GM06990 (cell line): ENCODE measurements around the gene HDAC4.

Source experiments
- DNase-seq: peaks from one replicate; pipeline ENCODE4 v3.0.0-alpha.2; 2011; ENCODE audit not compliant: insufficient read length; ENCODE audit errors: extremely low read depth
- H3K27me3 ChIP-seq: replicated peaks from 2 replicates; pipeline ENCODE4 v1.6.0; 2011; ENCODE audit warnings: low read length; ENCODE audit not compliant: control insufficient read depth, insufficient read depth
- H3K36me3 ChIP-seq: 2 replicates; pipeline ENCODE4 v1.5.1; 2011; ENCODE audit warnings: low read length; ENCODE audit not compliant: control insufficient read depth, insufficient read depth
- H3K4me3 ChIP-seq: replicated peaks from 2 replicates; pipeline ENCODE4 v1.5.1; 2011; ENCODE audit warnings: low read depth, mild to moderate bottlenecking, control low read depth, low read length
- CTCF ChIP-seq: IDR thresholded peaks from 2 replicates; pipeline ENCODE4 v1.5.1; 2011; ENCODE audit warnings: low read length, control low read depth, mild to moderate bottlenecking, inconsistent platforms; ENCODE audit not compliant: insufficient read depth, poor library complexity, severe bottlenecking

Gene HDAC4

GRCh38 chr2:239383036-239383758 is 17.6 kb downstream of the HDAC4 start:
- no peak for DNase-seq
- no peak for TF ChIP-seq CTCF
- no peaks in the 10 kb centered on the region for H3K27me3 ChIP-seq
- H3K36me3 ChIP-seq, result no peaks in the 10 kb centered on the region
- H3K4me3 ChIP-seq, result no peak overlapping the region

- H3K36me3 ChIP-seq, result no peaks in the 10 kb centered on the region
- TF ChIP-seq CTCF, result no peak
- H3K4me3 ChIP-seq, result no peak overlapping the region
- no peaks in the 10 kb centered on the region for H3K27me3 ChIP-seq
- DNase-seq, result no peak
Observed at GRCh38 chr2:239382384-239382880, 18.4 kb downstream of the HDAC4 start.

GRCh38 chr2:239381709-239382134 is 19.1 kb downstream of the HDAC4 start:
- Histone ChIP-seq H3K36me3 (no peaks in the 10 kb centered on the region), H3K27me3 (no peaks in the 10 kb centered on the region), H3K4me3 (no peak overlapping the region)
- no peak for TF ChIP-seq CTCF
- peak; percentile 60 for DNase-seq

- Histone ChIP-seq H3K27me3 (no peaks in the 10 kb centered on the region), H3K4me3 (peak overlapping the region; percentile 34; the same call in 1 of the 2 replicates), H3K36me3 (no peaks in the 10 kb centered on the region)
- no peak for TF ChIP-seq CTCF
- DNase-seq, result peak; percentile 50
Observed at GRCh38 chr2:239380831-239381708, 19.8 kb downstream of the HDAC4 start.

- Histone ChIP-seq H3K36me3 (no peaks in the 10 kb centered on the region), H3K27me3 (no peaks in the 10 kb centered on the region), H3K4me3 (no peak overlapping the region)
- no peak for TF ChIP-seq CTCF
- no peak for DNase-seq
Observed at GRCh38 chr2:239379641-239380170, 21.1 kb downstream of the HDAC4 start.
